ENCODE results near the gene BIRC2.
A peak's percentile ranks its signal among the peaks of the same experiment; 100 is the strongest.
"Not testable (repeated sequence)": the region's sequence is repeated elsewhere in the genome, so short reads cannot be mapped to it uniquely, and the experiment has no call there.

Gene BIRC2

GRCh38 chr11:102374633-102375424, 27.8 kb downstream of the BIRC2 start:
- DNase-seq (ENCODE audit: low read depth in 2 of 2), result not testable (repeated sequence)

GRCh38 chr11:102375720-102376399, 28.8 kb downstream of the BIRC2 start:
- no peak for DNase-seq (ENCODE audit: low read depth in 2 of 2)

- DNase-seq (ENCODE audit: low read depth in 2 of 2), result no peak
Observed at GRCh38 chr11:102377891-102378290, 30.9 kb downstream of the BIRC2 start.

- DNase-seq (ENCODE audit: low read depth in 2 of 2), result no peak
Observed at GRCh38 chr11:102378818-102379217, 31.8 kb downstream of the BIRC2 start.

GRCh38 chr11:102382384-102382783, 35.4 kb downstream of the BIRC2 start:
- DNase-seq (ENCODE audit: low read depth in 2 of 2), result no peak

- DNase-seq (ENCODE audit: low read depth in 2 of 2), result no peak
Observed at GRCh38 chr11:102383839-102384238, 36.8 kb downstream of the BIRC2 start.

- no peak for DNase-seq (ENCODE audit: low read depth in 2 of 2)
Observed at GRCh38 chr11:102384419-102385079, 37.5 kb downstream of the BIRC2 start.

- no peak for DNase-seq (ENCODE audit: low read depth in 2 of 2)
Observed at GRCh38 chr11:102385085-102386007, 38.3 kb downstream of the BIRC2 start.

- DNase-seq (ENCODE audit: low read depth in 2 of 2), result no peak
Observed at GRCh38 chr11:102386136-102386734, 39.2 kb downstream of the BIRC2 start.

GRCh38 chr11:102387043-102387781, 40.2 kb downstream of the BIRC2 start:
- no peak for DNase-seq (ENCODE audit: low read depth in 2 of 2)

GRCh38 chr11:102389253-102389652, 42.2 kb downstream of the BIRC2 start:
- DNase-seq (ENCODE audit: low read depth in 2 of 2), result no peak

GRCh38 chr11:102390667-102391465, 43.9 kb downstream of the BIRC2 start:
- DNase-seq (ENCODE audit: low read depth in 2 of 2), result peak; percentile 36 to 47

- no peak for DNase-seq (ENCODE audit: low read depth in 2 of 2)
Observed at GRCh38 chr11:102391549-102392237, 44.7 kb downstream of the BIRC2 start.

- DNase-seq (ENCODE audit: low read depth in 2 of 2), result no peak
Observed at GRCh38 chr11:102393272-102393730, 46.3 kb downstream of the BIRC2 start.

GRCh38 chr11:102395720-102396393, 48.8 kb downstream of the BIRC2 start:
- no peak for DNase-seq (ENCODE audit: low read depth in 2 of 2)

- no peak for DNase-seq (ENCODE audit: low read depth in 2 of 2)
Observed at GRCh38 chr11:102396708-102397563, 49.9 kb downstream of the BIRC2 start.

GRCh38 chr11:102398297-102398696, 51.3 kb downstream of the BIRC2 start:
- no peak for DNase-seq (ENCODE audit: low read depth in 2 of 2)
